Stimulated activated naive CD8-positive, alpha-beta T cell treated with anti-CD3 and anti-CD28 coated beads, Interleukin-15, Interleukin-2, amounts not matched to agents 100 ng/mL and 50 ng/mL, for 24 hours (primary cell): ENCODE data around the gene CDK19.

Experiments used
- H3K27ac Mint-ChIP-seq: one replicate; pipeline ENCODE4 v1.8.0; 2021; ENCODE audit warnings: mild to moderate bottlenecking, mixed read lengths
- H3K27me3 Mint-ChIP-seq: one replicate; pipeline ENCODE4 v1.8.0; 2021; ENCODE audit warnings: mixed read lengths
- H3K36me3 Mint-ChIP-seq: one replicate; pipeline ENCODE4 v1.8.0; 2021; ENCODE audit warnings: low read depth, mixed read lengths
- H3K4me1 Mint-ChIP-seq: one replicate; pipeline ENCODE4 v1.8.0; 2021; ENCODE audit warnings: low read depth, mixed read lengths
- H3K4me3 Mint-ChIP-seq: one replicate; pipeline ENCODE4 v1.8.0; 2021; ENCODE audit warnings: mild to moderate bottlenecking, mixed read lengths
- H3K9me3 Mint-ChIP-seq: one replicate; pipeline ENCODE4 v1.8.0; 2021; ENCODE audit warnings: mixed read lengths

CDK19 gene

DNA sequence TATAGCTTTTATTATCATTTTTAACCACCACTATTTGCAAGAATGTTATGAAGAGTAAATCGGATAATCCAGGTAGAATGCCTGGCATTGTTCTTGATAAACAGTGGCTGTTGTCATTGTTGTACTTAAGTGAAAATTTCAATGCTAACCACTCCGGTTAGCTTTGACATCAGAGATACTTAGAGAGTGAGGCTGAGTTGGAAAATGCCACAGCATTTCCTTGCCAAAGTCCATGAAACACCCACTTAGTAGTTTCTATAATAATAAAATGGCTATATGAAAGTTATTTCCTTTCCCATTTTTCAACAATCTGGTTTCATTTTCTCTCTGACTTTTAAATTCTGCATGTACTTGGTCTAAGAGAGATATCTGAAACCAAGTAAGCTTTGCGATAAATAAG lies 132.0 kb downstream of the CDK19 start:
- H3K27ac Mint-ChIP-seq, result no peak overlapping the region
- no peaks in the 10 kb centered on the region for H3K9me3 Mint-ChIP-seq
- no peak overlapping the region for H3K4me3 Mint-ChIP-seq
- H3K27me3 Mint-ChIP-seq, result no peaks in the 10 kb centered on the region
- H3K36me3 Mint-ChIP-seq, result no peaks in the 10 kb centered on the region
- H3K4me1 Mint-ChIP-seq, result peaks cover 17% of the 10 kb centered on the region

DNA sequence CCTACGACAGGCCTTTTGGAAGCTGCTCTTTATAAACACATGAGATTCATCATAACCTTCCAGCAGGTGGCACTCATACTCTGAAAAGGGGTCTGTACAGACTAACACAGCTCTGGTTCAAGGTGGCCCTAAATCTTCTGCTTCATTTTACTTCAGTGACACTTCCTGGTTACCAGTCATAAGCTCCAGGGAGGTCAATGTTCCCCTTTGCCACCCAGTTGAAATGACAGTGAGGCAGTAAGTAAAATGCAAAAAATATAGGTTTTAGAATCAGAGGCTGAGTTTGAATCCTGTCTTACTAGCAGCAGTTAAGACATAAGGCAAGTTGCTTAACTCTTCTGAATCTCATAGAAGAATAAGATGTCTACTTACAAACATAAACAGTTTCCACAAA lies 132.8 kb downstream of the CDK19 start:
- H3K27me3 Mint-ChIP-seq, result no peaks in the 10 kb centered on the region
- H3K4me3 Mint-ChIP-seq, result no peak overlapping the region
- H3K27ac Mint-ChIP-seq, result no peak overlapping the region
- no peaks in the 10 kb centered on the region for H3K36me3 Mint-ChIP-seq
- H3K9me3 Mint-ChIP-seq, result no peaks in the 10 kb centered on the region
- H3K4me1 Mint-ChIP-seq, result peaks cover 12% of the 10 kb centered on the region

DNA sequence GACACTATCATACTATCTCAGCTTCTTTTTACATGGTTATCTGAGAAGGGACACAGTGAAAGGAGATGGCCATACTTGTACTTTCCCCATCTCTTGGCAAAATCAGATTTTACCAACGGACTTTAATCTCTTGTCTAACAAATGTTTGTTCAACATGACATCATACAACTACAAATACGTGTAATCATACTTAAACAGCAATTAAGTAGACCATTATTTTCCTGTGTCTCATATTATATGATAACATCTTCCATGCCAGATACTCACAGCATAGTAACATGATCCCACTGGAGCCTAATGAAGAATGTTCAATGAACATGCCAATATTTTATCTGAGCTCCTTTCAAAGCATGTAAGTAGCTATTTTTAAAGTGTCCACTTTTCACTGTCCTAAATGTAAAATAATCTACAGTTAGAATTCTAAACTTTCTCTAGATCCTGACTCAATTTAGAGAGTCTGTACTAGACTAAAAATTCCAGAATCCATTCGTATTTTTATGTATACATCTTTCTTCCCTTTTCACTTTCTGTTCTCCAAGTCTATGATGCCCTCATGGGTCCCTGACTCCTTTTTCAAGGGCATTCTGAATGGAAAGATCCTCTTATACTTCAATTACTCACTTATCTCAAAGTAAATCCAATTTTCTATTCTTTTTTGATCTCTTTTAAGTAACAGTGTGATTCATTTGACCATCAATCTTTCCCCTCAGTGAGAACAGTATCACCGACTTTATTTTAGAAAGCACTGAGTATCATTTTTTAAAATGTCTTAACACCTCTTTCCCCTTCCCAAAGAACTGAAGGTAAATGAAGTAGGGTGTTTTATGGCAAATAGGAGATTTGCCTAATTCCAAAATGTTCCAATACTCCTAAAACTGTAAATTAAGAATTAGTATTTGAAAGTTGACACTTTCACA lies 133.5 kb downstream of the CDK19 start:
- H3K9me3 Mint-ChIP-seq, result no peaks in the 10 kb centered on the region
- no peaks in the 10 kb centered on the region for H3K27me3 Mint-ChIP-seq
- H3K4me1 Mint-ChIP-seq, result peaks cover 7% of the 10 kb centered on the region
- no peak overlapping the region for H3K4me3 Mint-ChIP-seq
- no peaks in the 10 kb centered on the region for H3K36me3 Mint-ChIP-seq
- H3K27ac Mint-ChIP-seq, result no peak overlapping the region

DNA sequence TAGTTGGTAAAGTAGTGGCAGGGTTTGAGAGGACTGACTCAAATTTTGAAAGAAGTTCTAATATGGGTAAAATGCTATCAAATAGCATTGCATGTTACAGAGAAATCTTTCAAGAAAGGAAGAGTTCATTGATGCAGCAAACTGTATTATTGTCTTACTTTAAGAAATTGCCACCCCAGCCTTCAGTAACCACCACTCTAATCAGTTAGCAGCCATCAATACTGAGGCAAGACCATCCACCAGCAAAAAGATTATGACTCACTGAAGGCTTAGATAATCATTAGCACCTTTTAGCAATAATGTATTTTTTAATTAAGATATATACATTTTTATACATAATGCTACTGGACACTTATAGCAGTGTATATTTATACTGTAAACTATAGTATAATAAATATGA lies 138.9 kb downstream of the CDK19 start:
- H3K27ac Mint-ChIP-seq, result no peak overlapping the region
- H3K4me3 Mint-ChIP-seq, result no peak overlapping the region
- no peaks in the 10 kb centered on the region for H3K9me3 Mint-ChIP-seq
- no peaks in the 10 kb centered on the region for H3K4me1 Mint-ChIP-seq
- H3K36me3 Mint-ChIP-seq, result no peaks in the 10 kb centered on the region
- H3K27me3 Mint-ChIP-seq, result no peaks in the 10 kb centered on the region

DNA sequence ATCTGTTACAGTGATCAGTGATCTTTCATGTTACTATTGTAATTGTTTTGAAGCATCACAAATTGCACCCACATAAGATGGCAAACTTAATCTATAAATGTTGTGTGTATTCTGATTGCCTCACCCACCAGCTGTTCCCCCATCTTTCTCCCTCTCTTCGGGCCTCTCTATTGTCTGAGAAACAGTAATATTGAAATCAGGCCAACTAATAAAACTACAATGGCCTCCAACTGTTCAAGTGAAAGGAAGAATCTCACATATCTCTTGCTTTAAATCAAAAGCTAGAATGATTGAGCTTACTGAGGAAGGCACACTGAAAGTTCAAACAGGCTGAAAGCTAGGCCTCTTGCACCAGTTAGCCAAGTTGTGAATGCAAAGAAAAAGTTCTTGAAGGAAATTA lies 141.2 kb downstream of the CDK19 start:
- Mint-ChIP-seq H3K36me3 (no peaks in the 10 kb centered on the region), H3K4me3 (no peak overlapping the region), H3K27me3 (no peaks in the 10 kb centered on the region), H3K27ac (no peak overlapping the region), H3K9me3 (no peaks in the 10 kb centered on the region), H3K4me1 (no peaks in the 10 kb centered on the region)

DNA sequence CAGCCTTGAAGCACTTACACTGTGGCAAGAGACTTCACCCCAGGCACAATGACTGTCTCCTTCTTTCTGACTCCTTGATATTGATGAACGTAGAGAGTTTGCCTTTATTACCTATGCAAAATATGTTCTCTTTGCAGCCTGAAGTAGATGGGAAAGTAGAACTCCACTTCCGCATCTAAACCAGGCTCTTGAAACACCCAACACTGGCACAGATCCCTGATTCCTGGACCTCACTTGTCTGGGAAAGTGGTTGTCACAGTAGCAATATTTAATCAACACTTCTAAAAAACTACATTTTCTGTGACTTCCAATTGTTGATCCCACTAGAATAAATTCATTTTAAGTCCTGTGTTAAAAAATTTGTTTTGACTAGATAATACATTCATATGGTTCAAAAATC lies 143.1 kb downstream of the CDK19 start:
- no peak overlapping the region for H3K27ac Mint-ChIP-seq
- H3K4me3 Mint-ChIP-seq, result no peak overlapping the region

DNA sequence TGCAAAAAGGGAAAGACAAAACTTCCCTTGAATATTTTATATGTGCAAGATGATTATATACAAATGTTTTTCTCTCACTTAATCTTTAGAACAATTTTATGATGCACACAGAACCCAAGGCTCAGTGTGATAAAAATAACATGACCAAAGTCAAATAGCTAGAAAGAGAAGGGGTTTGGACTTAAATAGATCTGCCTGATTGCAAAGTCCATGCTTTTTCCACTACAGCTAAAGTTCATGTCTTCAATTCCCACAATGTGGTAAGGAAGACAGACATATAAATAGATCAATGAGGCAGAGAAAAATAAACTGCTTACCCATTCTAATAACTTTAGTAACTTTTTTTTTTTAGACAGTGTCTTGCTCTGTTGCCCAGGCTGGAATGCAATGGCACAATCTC lies 143.8 kb downstream of the CDK19 start:
- H3K9me3 Mint-ChIP-seq, result no peaks in the 10 kb centered on the region

More for the DNA sequence above, 143.1 kb downstream of the CDK19 start:
- Mint-ChIP-seq H3K36me3 (no peaks in the 10 kb centered on the region), H3K27me3 (no peaks in the 10 kb centered on the region), H3K4me1 (no peaks in the 10 kb centered on the region), H3K9me3 (no peaks in the 10 kb centered on the region)

DNA sequence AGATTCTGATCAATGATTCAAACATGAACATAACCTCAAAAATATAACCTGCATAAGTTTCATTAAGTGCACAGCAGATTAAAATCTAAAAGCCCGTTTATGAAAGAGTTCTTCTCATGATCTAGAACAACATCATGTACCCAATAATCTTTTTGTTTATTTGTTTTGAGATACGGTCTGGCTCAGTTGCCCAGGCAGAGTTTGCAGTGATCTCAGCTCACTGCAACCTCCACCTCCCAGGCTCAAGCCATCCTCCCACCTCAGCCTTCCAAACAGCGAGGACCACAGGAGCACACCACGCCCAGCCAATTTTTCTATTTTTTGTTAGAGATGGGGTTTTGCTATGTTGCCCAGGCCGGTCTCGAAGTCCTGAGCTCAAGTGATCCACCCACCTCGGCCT lies 149.7 kb downstream of the CDK19 start:
- Mint-ChIP-seq H3K36me3 (peaks cover 18% of the 10 kb centered on the region), H3K9me3 (no peaks in the 10 kb centered on the region), H3K27ac (no peak overlapping the region), H3K4me1 (peaks cover 9% of the 10 kb centered on the region), H3K27me3 (no peaks in the 10 kb centered on the region), H3K4me3 (no peak overlapping the region)

More for the DNA sequence above, 143.8 kb downstream of the CDK19 start:
- Mint-ChIP-seq H3K27ac (no peak overlapping the region), H3K4me1 (no peaks in the 10 kb centered on the region), H3K27me3 (no peaks in the 10 kb centered on the region), H3K4me3 (no peak overlapping the region), H3K36me3 (peaks cover 2% of the 10 kb centered on the region)

DNA sequence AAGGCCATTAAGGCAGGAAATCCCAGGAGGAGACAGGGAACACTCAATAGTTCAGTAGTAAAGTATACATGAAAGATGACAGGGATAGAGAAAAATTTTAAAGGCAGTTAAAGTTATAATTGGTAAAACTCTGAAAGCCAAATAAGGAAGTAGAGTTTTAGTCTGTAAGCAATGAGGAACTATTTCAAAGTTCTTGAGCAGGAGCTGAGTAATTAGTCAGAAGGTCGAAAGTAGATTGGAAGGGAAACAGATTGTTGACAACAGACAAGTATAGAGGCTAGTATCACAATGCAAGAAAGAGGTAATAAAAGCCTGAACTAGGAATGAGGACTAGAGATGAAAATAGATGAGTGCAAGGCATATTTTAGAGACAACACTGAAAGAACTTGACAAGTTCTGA lies 150.3 kb downstream of the CDK19 start:
- H3K4me3 Mint-ChIP-seq, result no peak overlapping the region
- peak overlapping the region; percentile 39 for H3K27ac Mint-ChIP-seq
- H3K9me3 Mint-ChIP-seq, result no peaks in the 10 kb centered on the region

DNA sequence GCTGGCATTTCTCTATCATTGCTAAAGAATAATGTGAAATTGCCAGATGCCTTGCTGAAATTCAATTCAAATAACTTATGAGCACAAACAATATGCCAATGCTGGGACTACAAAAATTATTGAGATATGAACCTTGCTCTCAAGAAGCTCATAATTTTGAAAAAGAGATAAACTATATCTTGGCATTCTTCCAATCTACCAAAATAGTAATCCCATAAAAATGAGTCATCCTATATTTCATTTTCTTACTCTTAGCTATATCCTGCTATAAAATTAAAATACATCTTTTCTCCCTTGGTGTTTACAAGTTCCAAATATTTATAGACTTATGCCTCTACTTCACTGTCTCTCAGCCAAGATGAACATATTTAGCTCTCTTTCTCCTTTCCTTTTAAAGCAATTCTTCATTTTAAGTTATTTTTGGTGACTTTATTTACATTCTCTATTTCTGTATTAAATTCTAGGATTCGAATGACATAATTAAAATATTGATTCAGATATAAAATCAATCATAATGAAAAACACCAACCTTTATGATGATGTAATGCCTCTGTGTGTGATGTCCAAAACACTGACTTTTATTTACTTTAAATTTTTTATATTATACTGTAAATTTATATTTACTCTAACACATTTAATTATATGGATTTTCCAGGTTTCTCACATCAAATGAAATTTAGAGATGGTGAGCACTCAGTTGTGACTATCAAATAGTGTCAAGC lies 152.6 kb downstream of the CDK19 start:
- peaks cover 9% of the 10 kb centered on the region for H3K4me1 Mint-ChIP-seq
- no peaks in the 10 kb centered on the region for H3K27me3 Mint-ChIP-seq
- no peak overlapping the region for H3K4me3 Mint-ChIP-seq
- H3K36me3 Mint-ChIP-seq, result peaks cover 18% of the 10 kb centered on the region
- no peaks in the 10 kb centered on the region for H3K9me3 Mint-ChIP-seq
- no peak overlapping the region for H3K27ac Mint-ChIP-seq

More for the DNA sequence above, 150.3 kb downstream of the CDK19 start:
- Mint-ChIP-seq H3K36me3 (peaks cover 18% of the 10 kb centered on the region), H3K27me3 (no peaks in the 10 kb centered on the region), H3K4me1 (peaks cover 9% of the 10 kb centered on the region)

DNA sequence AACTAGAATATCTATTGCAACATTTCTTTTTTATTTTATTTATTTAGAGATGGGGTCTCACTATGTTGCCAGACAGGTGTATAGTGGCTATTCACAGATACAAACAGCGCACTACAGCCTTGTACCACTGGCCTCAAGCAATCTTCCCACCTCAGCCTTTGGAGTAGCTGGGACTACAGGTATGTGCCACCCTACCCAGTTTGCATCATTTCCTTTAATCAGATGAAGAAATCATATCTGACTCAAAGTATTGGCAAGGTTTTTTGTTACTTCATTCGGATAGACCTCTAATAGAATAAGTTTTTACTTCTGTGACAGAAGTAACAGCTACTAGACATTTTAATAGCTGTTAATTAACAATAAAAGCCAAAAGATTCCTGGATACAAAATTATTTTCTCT lies 153.9 kb downstream of the CDK19 start:
- peaks cover 9% of the 10 kb centered on the region for H3K4me1 Mint-ChIP-seq
- H3K27ac Mint-ChIP-seq, result no peak overlapping the region

DNA sequence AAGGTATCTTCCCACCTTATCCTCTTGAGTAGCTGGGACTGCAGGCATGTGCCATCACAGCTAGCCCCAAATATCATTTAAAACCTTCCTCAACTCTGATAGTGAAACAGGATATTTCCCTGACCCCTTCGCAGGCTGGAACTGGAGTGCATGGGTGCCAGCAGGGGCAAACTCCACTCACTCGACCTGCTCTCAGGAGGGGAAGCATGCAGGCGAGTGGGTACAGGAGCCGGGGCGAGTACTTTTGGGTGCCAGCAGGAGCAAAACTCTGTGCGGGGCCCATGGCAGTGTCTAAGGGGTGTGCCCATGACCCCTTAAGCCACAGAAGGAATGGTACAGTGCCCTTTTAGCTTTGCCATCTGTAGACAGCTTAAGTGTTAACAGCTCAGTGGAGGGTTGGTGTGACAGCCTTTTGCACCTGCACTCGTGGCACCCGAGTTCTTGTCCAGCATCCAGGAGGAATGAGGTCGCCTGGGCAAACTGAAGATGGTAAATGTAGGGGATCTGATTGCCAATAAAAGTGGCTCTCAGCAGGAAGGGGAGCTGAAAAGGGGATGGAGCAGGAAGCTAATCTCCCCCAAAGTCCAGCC lies 155.1 kb downstream of the CDK19 start:
- no peak overlapping the region for H3K27ac Mint-ChIP-seq
- peaks cover 9% of the 10 kb centered on the region for H3K4me1 Mint-ChIP-seq
- H3K9me3 Mint-ChIP-seq, result no peaks in the 10 kb centered on the region
- H3K27me3 Mint-ChIP-seq, result no peaks in the 10 kb centered on the region
- peaks cover 14% of the 10 kb centered on the region for H3K36me3 Mint-ChIP-seq
- H3K4me3 Mint-ChIP-seq, result no peak overlapping the region

More for the DNA sequence above, 153.9 kb downstream of the CDK19 start:
- Mint-ChIP-seq H3K9me3 (no peaks in the 10 kb centered on the region), H3K27me3 (no peaks in the 10 kb centered on the region), H3K36me3 (peaks cover 16% of the 10 kb centered on the region), H3K4me3 (no peak overlapping the region)

DNA sequence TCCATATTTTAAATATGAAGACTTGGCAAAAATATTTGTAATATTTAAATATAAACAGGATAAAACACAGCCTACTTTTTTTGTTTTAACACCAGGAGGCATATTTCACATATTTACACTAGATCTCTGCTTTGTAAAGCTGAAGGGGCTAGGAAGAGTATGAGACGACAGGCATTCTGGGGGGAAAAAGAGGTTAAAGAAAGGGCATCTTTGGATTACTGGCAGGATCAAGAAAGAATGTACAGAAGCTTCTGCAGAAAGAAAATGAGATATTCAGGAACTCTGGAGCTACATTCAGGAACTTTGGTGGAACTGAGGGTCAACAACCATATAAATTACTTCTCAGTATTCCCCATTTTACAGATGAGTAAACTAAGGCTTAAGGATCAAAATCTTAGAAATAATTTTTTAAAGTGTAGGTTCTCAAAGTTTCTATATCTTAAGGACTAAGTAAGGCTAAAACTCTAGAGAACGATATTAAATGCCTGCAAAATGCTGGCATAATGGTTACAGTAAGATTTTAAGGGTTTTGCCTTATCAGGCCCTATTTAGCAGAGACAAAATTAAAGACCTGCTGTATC lies 156.5 kb downstream of the CDK19 start:
- Mint-ChIP-seq H3K27me3 (no peaks in the 10 kb centered on the region), H3K9me3 (no peaks in the 10 kb centered on the region), H3K4me1 (no peaks in the 10 kb centered on the region), H3K27ac (no peak overlapping the region), H3K36me3 (peaks cover under 1% of the 10 kb centered on the region), H3K4me3 (no peak overlapping the region)

DNA sequence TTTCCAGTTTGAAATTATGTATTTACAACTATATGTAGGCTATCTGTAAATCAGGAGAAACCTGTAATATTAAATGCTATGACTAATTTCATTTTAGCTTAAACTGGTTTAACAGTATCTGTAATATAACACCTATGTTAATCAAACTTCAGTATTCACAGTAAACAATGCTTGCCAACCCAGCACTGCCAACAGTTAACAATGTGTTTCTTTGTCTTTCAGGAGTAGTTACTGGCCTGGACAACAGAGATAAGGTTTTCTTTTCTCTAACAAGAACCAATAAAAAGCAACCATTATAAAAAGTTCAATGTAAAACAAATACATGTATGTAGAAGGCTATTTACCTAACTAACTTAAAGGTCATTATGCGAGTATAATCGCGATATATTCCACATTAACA lies 158.8 kb downstream of the CDK19 start:
- no peaks in the 10 kb centered on the region for H3K9me3 Mint-ChIP-seq
- no peak overlapping the region for H3K27ac Mint-ChIP-seq
- H3K27me3 Mint-ChIP-seq, result no peaks in the 10 kb centered on the region
- H3K36me3 Mint-ChIP-seq, result no peaks in the 10 kb centered on the region
- H3K4me1 Mint-ChIP-seq, result no peaks in the 10 kb centered on the region
- no peak overlapping the region for H3K4me3 Mint-ChIP-seq

DNA sequence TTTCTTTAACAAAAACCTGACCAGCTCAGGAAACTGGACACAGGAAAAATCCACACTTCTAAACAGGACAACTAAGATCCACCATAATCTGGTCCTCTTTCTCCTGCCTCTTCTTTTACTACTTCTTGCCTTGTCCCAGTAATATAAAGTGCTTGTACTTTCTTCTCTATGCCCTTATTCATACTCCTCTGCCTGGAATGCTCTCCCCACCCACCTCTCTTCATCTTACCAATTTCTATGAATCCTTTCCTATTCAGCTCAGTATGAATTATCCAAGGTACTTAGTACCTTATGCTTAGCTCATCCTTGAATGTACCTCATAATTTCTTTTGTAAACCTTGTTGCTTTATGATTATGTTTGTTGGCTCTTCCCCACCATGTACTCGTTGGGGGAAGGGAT lies 159.4 kb downstream of the CDK19 start:
- Mint-ChIP-seq H3K4me1 (no peaks in the 10 kb centered on the region), H3K4me3 (no peak overlapping the region), H3K36me3 (no peaks in the 10 kb centered on the region), H3K27me3 (no peaks in the 10 kb centered on the region), H3K9me3 (no peaks in the 10 kb centered on the region), H3K27ac (no peak overlapping the region)
